ENCODE results near the gene TRAPPC2L. TPM values are rescaled to one million over a fixed set of nuclear protein-coding genes. Genes with fewer than 3 reads are reported as not detected.

Gene TRAPPC2L
- total and polyA plus RNA-seq, 10 donors: 28.9 to 87.5 (median 41.7) TPM

DNA sequence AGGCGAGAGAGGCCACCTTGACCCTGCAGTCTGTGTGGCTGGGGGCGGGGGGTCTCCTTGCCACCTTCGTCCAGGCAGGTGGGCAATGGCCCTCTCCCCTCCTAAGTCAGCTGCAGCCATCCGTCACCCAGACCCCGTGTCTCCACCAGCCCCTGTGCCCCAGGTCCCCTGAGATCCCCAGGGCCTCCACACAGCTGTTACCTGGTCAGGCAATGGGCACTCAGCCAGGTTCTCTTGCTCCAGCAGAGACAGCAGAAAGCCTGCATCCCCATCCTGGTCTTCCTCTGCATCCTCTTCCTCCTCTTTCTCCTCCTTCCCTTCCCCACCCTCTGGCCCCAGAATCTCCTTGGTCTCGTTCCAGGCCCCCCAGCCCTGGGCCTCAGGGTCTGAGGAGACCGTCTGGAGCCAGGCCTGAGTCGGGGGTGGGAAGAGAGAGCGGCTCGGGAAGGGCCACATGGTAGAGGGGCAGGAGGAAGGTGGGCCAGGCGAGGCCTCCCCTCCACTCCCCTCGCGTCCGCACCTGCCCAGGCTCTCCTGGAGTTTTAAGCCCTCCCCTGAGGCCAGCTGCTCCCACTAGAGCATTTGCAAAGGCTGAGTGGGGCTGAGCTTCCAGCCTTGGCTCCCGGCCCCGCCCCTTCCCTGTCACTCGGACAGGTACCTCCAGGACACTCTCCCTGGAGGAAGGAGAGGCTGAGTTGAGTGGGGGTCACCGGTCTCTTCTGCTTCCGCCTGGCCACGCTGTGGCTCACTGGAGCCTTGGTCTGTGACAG is 9.4 kb downstream of the TRAPPC2L start, which contains the start of gene PABPN1L:
Gene PABPN1L, minus strand, starts transcription at position 510 of the 770 bp plus-strand sequence. Its CDS starts 54 bp downstream, at position 456.
- intact Hi-C loops (cut with DNase I; ENCODE audit: low total_unique reads): no loop called here
- no peak within 1 kb of the TSS for H3K27ac ChIP-seq
- no peak for DNase-seq
- H3K9me3 ChIP-seq: no peaks in the 10 kb centered on the region
- peaks cover 0 to 17% (median 12%) of the 10 kb centered on the region in 6 donors for H3K4me1 ChIP-seq
- 78 to 85% (median 81%) methylated on average over 9 to 20 of the region's 20 CpGs for WGBS, 5 donors
- peaks cover 0 to 25% (median 19%) of the 10 kb centered on the region in 6 donors for H3K36me3 ChIP-seq
- no peak within 1 kb of the TSS for H3K4me3 ChIP-seq
- TF ChIP-seq, protein P1, sequence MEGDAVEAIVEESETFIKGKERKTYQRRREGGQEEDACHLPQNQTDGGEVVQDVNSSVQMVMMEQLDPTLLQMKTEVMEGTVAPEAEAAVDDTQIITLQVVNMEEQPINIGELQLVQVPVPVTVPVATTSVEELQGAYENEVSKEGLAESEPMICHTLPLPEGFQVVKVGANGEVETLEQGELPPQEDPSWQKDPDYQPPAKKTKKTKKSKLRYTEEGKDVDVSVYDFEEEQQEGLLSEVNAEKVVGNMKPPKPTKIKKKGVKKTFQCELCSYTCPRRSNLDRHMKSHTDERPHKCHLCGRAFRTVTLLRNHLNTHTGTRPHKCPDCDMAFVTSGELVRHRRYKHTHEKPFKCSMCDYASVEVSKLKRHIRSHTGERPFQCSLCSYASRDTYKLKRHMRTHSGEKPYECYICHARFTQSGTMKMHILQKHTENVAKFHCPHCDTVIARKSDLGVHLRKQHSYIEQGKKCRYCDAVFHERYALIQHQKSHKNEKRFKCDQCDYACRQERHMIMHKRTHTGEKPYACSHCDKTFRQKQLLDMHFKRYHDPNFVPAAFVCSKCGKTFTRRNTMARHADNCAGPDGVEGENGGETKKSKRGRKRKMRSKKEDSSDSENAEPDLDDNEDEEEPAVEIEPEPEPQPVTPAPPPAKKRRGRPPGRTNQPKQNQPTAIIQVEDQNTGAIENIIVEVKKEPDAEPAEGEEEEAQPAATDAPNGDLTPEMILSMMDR (IDR thresholded peaks at IDR 0.05 in 8 of 11, conservative IDR thresholded peaks at IDR 0.05 in 3 of 11): no peak
- no peak for TF ChIP-seq POLR2AphosphoS5 (IDR thresholded peaks at IDR 0.05)
- no peak for TF ChIP-seq POLR2A (IDR thresholded peaks at IDR 0.05)
- H3K27me3 ChIP-seq (replicated peaks in 1 of 7): peaks cover 0 to 31% (median 11%) of the 10 kb centered on the region in 7 donors

DNA sequence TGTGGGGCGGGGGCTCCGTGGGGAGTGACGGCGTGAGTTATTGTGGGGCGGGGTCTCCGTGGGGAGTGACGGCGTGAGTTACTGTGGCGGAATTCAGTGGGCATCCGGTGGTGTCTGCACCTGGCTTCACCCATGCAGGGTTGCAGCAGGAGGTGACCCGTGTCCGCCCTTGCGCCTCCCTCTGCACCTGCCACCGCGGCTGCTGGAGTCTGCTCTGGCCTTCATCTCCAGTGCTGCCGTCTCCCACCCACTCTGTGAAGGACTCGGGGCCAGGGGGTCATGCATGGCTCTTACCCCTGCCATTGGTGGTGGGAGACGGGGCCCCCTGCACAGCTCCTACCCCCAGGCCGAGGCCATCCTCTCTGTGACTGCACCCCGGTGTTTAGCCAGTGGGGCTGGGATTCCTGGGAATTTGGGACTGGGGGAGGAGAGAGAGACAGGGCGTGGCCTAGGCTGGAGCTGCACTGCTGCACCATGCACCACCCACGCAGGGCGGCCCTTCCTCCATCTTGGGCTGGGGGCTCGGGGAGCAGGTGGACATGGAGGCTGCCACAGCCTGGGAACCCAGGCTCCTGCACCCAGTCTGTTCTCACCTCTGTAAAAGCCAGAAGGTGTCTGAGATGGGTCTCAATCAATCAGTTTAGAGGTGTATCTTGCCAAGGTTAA is 10.8 kb downstream of the TRAPPC2L start:
- TF ChIP-seq, protein P1 (IDR thresholded peaks at IDR 0.05 in 8 of 11, conservative IDR thresholded peaks at IDR 0.05 in 3 of 11): no peak
- TF ChIP-seq POLR2A (IDR thresholded peaks at IDR 0.05) (no peak), POLR2AphosphoS5 (IDR thresholded peaks at IDR 0.05) (no peak)
- Histone ChIP-seq H3K27me3 (replicated peaks in 1 of 7) (peaks cover 0 to 41% (median 12%) of the 10 kb centered on the region in 7 donors), H3K36me3 (peaks cover 0 to 11% (median 6%) of the 10 kb centered on the region in 6 donors), H3K27ac (no peak overlapping the region), H3K9me3 (no peaks in the 10 kb centered on the region), H3K4me1 (peaks cover 0 to 23% (median 15%) of the 10 kb centered on the region in 6 donors), H3K4me3 (no peak overlapping the region)
- intact Hi-C loops (cut with DNase I; ENCODE audit: low total_unique reads): no loop called here
- 79 to 93% (median 82%) methylated on average over 18 to 24 of the region's 24 CpGs for WGBS, 5 donors
- DNase-seq: no peak

GRCh38 chr16:88868974-88869672 is 12.2 kb downstream of the TRAPPC2L start:
- H3K27ac ChIP-seq: no peak overlapping the region
- peaks cover 0 to 4% (median 0%) of the 10 kb centered on the region in 6 donors for H3K36me3 ChIP-seq
- 74 to 90% (median 85%) methylated on average over 22 to 27 of the region's 27 CpGs for WGBS, 5 donors
- H3K4me3 ChIP-seq: no peak overlapping the region
- peaks cover 0 to 41% (median 12%) of the 10 kb centered on the region in 7 donors for H3K27me3 ChIP-seq (replicated peaks in 1 of 7)
- no peaks in the 10 kb centered on the region for H3K9me3 ChIP-seq
- DNase-seq: no peak
- no peak for TF ChIP-seq POLR2AphosphoS5 (IDR thresholded peaks at IDR 0.05)
- TF ChIP-seq, protein P1 (IDR thresholded peaks at IDR 0.05 in 8 of 11, conservative IDR thresholded peaks at IDR 0.05 in 3 of 11): no peak
- intact Hi-C loops (cut with DNase I; ENCODE audit: low total_unique reads): no loop called here
- H3K4me1 ChIP-seq: peaks cover 0 to 23% (median 15%) of the 10 kb centered on the region in 6 donors
